CD14-positive monocyte (primary cell): Measurements from ENCODE around the gene ACAP3. TPM values are rescaled to one million over a fixed set of nuclear protein-coding genes. Genes with fewer than 3 reads are reported as not detected.

Source experiments
- DNase-seq, 3 donors: peaks; one replicate each; pipeline ENCODE4 v3.0.0-alpha.2; 2011 to 2022
- H2AFZ ChIP-seq: 2 replicates; pipeline ENCODE4 v1.6.0; 2012; ENCODE audit warnings: mild to moderate bottlenecking, low read depth, low read length, inconsistent platforms; ENCODE audit not compliant: insufficient read depth, poor library complexity, severe bottlenecking
- H3K27ac ChIP-seq, 2 donors: 1 replicate in 1 of 2; 2 replicates in 1 of 2; pipeline ENCODE4 v1.5.1; 2012 to 2013; ENCODE audit warnings: low read length in 2 of 2, control low read depth in 1 of 2, inconsistent platforms in 1 of 2, low read depth in 1 of 2, mild to moderate bottlenecking in 1 of 2
- H3K27me3 ChIP-seq, 2 donors: one replicate each; pipeline versions ENCODE4 v1.6.0 to v1.6.1; 2011 to 2013; ENCODE audit warnings: low read length in 2 of 2; ENCODE audit not compliant: control insufficient read depth in 2 of 2, insufficient read depth in 2 of 2
- H3K36me3 ChIP-seq, 2 donors: replicated peaks in 1 of 2; 1 replicate in 1 of 2; 2 replicates in 1 of 2; pipeline versions ENCODE4 v1.5.1 to v1.6.1; 2012 to 2013; ENCODE audit warnings: low read length in 2 of 2, control low read depth in 1 of 2, inconsistent platforms in 1 of 2, mild to moderate bottlenecking in 1 of 2; ENCODE audit not compliant: insufficient read depth in 2 of 2, control insufficient read depth in 1 of 2
- H3K4me1 ChIP-seq, 2 donors: 1 replicate in 1 of 2; 2 replicates in 1 of 2; pipeline versions ENCODE4 v1.5.1 to v1.6.1; 2012 to 2013; ENCODE audit warnings: low read length in 2 of 2, control low read depth in 1 of 2, inconsistent platforms in 1 of 2, mild to moderate bottlenecking in 1 of 2, moderate library complexity in 1 of 2; ENCODE audit not compliant: insufficient read depth in 2 of 2, control insufficient read depth in 1 of 2
- H3K4me2 ChIP-seq: replicated peaks from 2 replicates; pipeline ENCODE3; 2012; ENCODE audit warnings: low read length, moderate library complexity, mild to moderate bottlenecking; ENCODE audit not compliant: poor library complexity, severe bottlenecking; ENCODE audit errors: extremely low read depth
- H3K4me3 ChIP-seq, 3 experiments: fragments of 200-600 bp in 1 of 3; sonication (generic) in 1 of 3; replicated peaks in 1 of 3; 1 replicate in 2 of 3; 2 replicates in 1 of 3; pipeline ENCODE4 v1.5.1; 2011 to 2013; ENCODE audit warnings: low read length in 3 of 3, mild to moderate bottlenecking in 3 of 3, control low read depth in 2 of 3, low read depth in 2 of 3, inconsistent platforms in 1 of 3, moderate library complexity in 1 of 3
- H3K79me2 ChIP-seq: 2 replicates; pipeline ENCODE4 v1.6.0; 2012; ENCODE audit warnings: mild to moderate bottlenecking, control low read depth, inconsistent platforms, low read length, moderate library complexity; ENCODE audit not compliant: insufficient read depth
- H3K9ac ChIP-seq: 2 replicates; pipeline ENCODE4 v1.6.0; 2017; ENCODE audit warnings: low read length, mild to moderate bottlenecking; ENCODE audit not compliant: insufficient read depth, poor library complexity, severe bottlenecking
- H3K9me3 ChIP-seq, 2 donors: replicated peaks in 1 of 2; 1 replicate in 1 of 2; 2 replicates in 1 of 2; pipeline versions ENCODE4 v1.5.1 to v1.6.1; 2012 to 2013; ENCODE audit warnings: low read length in 2 of 2, control low read depth in 1 of 2; ENCODE audit not compliant: control insufficient read depth in 1 of 2, insufficient read depth in 1 of 2
- H4K20me1 ChIP-seq: 2 replicates; pipeline ENCODE4 v1.6.0; 2012; ENCODE audit warnings: mild to moderate bottlenecking, low read length, control low read depth, moderate library complexity; ENCODE audit not compliant: insufficient read depth
- H3K27ac Mint-ChIP-seq, 7 donors: one replicate each; pipeline ENCODE4 v1.8.0; 2020; ENCODE audit warnings: mild to moderate bottlenecking in 7 of 7, mixed read lengths in 7 of 7, moderate library complexity in 6 of 7, inconsistent platforms in 2 of 7
- H3K27me3 Mint-ChIP-seq, 3 donors: one replicate each; pipeline ENCODE4 v1.8.0; 2021 to 2022; ENCODE audit warnings: low read depth in 3 of 3, mild to moderate bottlenecking in 3 of 3, mixed read lengths in 3 of 3, moderate library complexity in 3 of 3, inconsistent platforms in 1 of 3
- H3K36me3 Mint-ChIP-seq, 2 donors: one replicate each; pipeline ENCODE4 v1.8.0; 2020; ENCODE audit warnings: mixed read lengths in 2 of 2, inconsistent platforms in 1 of 2, mild to moderate bottlenecking in 1 of 2
- H3K4me1 Mint-ChIP-seq: one replicate; pipeline ENCODE4 v1.8.0; 2020; ENCODE audit warnings: mild to moderate bottlenecking, mixed read lengths
- H3K4me3 Mint-ChIP-seq, 2 donors: one replicate each; pipeline ENCODE4 v1.8.0; 2020; ENCODE audit warnings: mild to moderate bottlenecking in 2 of 2, mixed read lengths in 2 of 2, moderate library complexity in 1 of 2
- H3K9me3 Mint-ChIP-seq, 7 donors: one replicate each; pipeline ENCODE4 v1.8.0; 2020 to 2022; ENCODE audit warnings: mixed read lengths in 7 of 7, mild to moderate bottlenecking in 6 of 7, moderate library complexity in 6 of 7, inconsistent platforms in 2 of 7
- WGBS: methylation state at CpG from one replicate; pipeline ENCODE4 v1.1.5; 2013; ENCODE audit warnings: missing lambda C conversion rate; ENCODE audit not compliant: insufficient coverage; 5-methylcytosine and 5-hydroxymethylcytosine counted together
- intact Hi-C, 2 donors: fragments of 100-400 bp; cut with micrococcal nuclease; formaldehyde crosslinking; loops; one replicate each; pipeline versions ENCODE4 v1.15.0 to v1.15.1; 2023
- polyA plus RNA-seq, 3 donors: library from polyadenylated mRNA; depleted of rRNA in 1 of 3; unstranded in 2 of 3; stranded (reverse) in 1 of 3; fragments of 300-500 nt in 2 of 3; fragments of >200 nt in 1 of 3; fragmentation: Illumina TruSeq in 2 of 3; gene quantifications; 1 replicate in 2 of 3; 2 replicates in 1 of 3; pipeline ENCODE4 v1.2.3, GENCODE V29; 2012 to 2021
- TF ChIP-seq, protein P1 (sequence below): fragments of 200-600 bp; IDR thresholded peaks from one replicate; pipeline ENCODE4 v1.8.0; 2022; ENCODE audit warnings: antibody characterized with exemption, mild to moderate bottlenecking

Gene ACAP3
- polyA plus RNA-seq, 3 donors, result 3.5 to 132 (median 4.0) TPM

DNA sequence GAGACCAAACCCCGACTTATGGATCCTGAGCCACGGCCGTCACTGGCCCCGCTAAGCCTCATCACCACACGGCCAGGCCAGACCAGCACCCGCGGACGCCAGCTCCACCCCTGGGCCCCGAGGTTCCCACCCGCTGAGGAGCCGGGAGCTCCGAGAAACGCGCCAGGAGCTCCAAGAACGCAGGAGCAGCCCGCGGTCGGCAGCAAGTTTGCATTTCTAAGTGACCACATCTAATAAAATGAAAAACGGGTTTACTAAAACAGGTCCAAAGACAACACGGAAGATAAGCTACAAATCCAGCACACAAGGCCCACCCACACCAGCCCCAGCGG is 53.1 kb downstream of the ACAP3 start:
- Histone ChIP-seq H2AFZ (no peak overlapping the region), H3K4me3 (no peak overlapping the region), H3K4me1 (peaks cover under 1% of the 10 kb centered on the region in 2 donors), H3K4me2 (no peak overlapping the region), H3K9me3 (no peaks in the 10 kb centered on the region), H3K79me2 (peaks cover 4% of the 10 kb centered on the region), H3K36me3 (peaks cover 48 to 67% of the 10 kb centered on the region in 2 donors), H4K20me1 (peaks cover 72% of the 10 kb centered on the region), H3K9ac (no peak overlapping the region), H3K27ac (no peak overlapping the region), H3K27me3 (no peaks in the 10 kb centered on the region)
- H3K4me3 Mint-ChIP-seq, result no peak overlapping the region
- 97% methylated on average over 20 of the region's 21 CpGs for WGBS
- no peaks in the 10 kb centered on the region for H3K9me3 Mint-ChIP-seq
- TF ChIP-seq, protein P1, sequence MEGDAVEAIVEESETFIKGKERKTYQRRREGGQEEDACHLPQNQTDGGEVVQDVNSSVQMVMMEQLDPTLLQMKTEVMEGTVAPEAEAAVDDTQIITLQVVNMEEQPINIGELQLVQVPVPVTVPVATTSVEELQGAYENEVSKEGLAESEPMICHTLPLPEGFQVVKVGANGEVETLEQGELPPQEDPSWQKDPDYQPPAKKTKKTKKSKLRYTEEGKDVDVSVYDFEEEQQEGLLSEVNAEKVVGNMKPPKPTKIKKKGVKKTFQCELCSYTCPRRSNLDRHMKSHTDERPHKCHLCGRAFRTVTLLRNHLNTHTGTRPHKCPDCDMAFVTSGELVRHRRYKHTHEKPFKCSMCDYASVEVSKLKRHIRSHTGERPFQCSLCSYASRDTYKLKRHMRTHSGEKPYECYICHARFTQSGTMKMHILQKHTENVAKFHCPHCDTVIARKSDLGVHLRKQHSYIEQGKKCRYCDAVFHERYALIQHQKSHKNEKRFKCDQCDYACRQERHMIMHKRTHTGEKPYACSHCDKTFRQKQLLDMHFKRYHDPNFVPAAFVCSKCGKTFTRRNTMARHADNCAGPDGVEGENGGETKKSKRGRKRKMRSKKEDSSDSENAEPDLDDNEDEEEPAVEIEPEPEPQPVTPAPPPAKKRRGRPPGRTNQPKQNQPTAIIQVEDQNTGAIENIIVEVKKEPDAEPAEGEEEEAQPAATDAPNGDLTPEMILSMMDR, result no peak
- H3K27ac Mint-ChIP-seq, result no peak overlapping the region
- H3K36me3 Mint-ChIP-seq, result peaks cover 51 to 71% of the 10 kb centered on the region in 2 donors
- intact Hi-C loops, result no loop called here
- peaks cover 3% of the 10 kb centered on the region for H3K4me1 Mint-ChIP-seq
- H3K27me3 Mint-ChIP-seq, result peaks cover 0 to 2% (median 0%) of the 10 kb centered on the region in 3 donors
- no peak for DNase-seq

DNA sequence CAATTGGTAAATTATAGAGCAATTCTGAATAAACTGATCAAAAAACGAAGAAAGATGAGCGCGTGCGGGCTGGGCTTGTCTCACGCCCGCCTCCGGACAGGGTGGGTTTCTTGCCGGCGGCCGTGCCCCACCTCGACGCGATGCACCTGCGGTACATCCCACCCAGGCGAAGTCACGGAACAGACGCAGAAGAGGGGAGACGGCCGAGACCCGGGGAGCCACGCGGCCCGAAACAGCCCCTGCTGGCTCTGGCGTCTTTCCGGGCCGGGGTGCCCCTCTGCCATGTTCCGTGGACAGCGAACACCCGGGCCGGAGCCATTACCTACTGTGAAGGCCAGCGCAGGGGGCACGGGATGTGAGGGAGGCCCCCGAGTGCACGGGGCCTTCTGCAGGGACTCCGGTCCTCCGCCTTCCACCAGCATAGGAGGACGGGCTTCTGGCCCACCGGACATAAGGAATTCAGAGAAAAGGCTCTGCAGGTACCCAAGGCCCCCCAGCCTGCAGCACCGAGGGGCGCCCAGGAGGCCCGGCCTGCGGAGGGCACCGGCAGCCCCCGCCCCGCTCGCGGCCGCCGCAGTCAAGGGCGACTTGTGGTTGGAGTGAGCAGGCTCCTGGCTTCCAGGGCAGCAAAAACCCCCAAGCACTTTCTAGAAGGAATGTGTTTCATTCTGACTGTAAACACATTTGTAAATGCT is 53.6 kb downstream of the ACAP3 start:
- intact Hi-C loops, result no loop called here
- no peak for DNase-seq
- Mint-ChIP-seq H3K4me1 (no peaks in the 10 kb centered on the region), H3K27me3 (no peaks in the 10 kb centered on the region), H3K4me3 (no peak overlapping the region), H3K9me3 (no peaks in the 10 kb centered on the region), H3K27ac (no peak overlapping the region), H3K36me3 (peaks cover 46 to 66% of the 10 kb centered on the region in 2 donors)
- Histone ChIP-seq H3K4me2 (no peak overlapping the region), H3K36me3 (peaks cover 43 to 62% of the 10 kb centered on the region in 2 donors), H3K79me2 (peaks cover 4% of the 10 kb centered on the region), H3K9ac (no peak overlapping the region), H3K9me3 (no peaks in the 10 kb centered on the region), H3K4me1 (no peaks in the 10 kb centered on the region), H3K27me3 (no peaks in the 10 kb centered on the region), H3K27ac (no peak overlapping the region), H4K20me1 (peaks cover 67% of the 10 kb centered on the region), H2AFZ (no peak overlapping the region), H3K4me3 (no peak overlapping the region)
- 98% methylated on average over 28 of the region's 50 CpGs for WGBS
- TF ChIP-seq, protein P1, result no peak
